Neural cell (in vitro differentiated cells): Measurements from ENCODE around the gene ST3GAL3. TPM values are rescaled to one million over a fixed set of nuclear protein-coding genes. Genes with fewer than 3 reads are reported as not detected.

Experiments
- H2AFZ ChIP-seq: fragments of 200-600, 300-800 bp; sonication (generic), shearing (Covaris generic); 2 replicates; pipeline ENCODE4 v1.6.0; 2014; ENCODE audit warnings: low read depth, mild to moderate bottlenecking, antibody characterized with exemption, low read length, moderate library complexity
- H3F3A ChIP-seq: fragments of 200-600 bp; shearing (Covaris generic); 2 replicates; pipeline ENCODE4 v1.6.1; 2016; ENCODE audit warnings: mild to moderate bottlenecking, moderate library complexity, mixed read lengths, antibody characterized with exemption, low read length; ENCODE audit not compliant: insufficient read depth, poor library complexity, severe bottlenecking
- H3K27ac ChIP-seq: fragments of 200-600, 300-800 bp; sonication (generic), shearing (Covaris generic); 2 replicates; pipeline ENCODE4 v1.5.1; 2014; ENCODE audit warnings: mild to moderate bottlenecking, low read length, moderate library complexity
- H3K27me3 ChIP-seq: fragments of 300-800, 200-600 bp; sonication (generic), shearing (Covaris generic); 2 replicates; pipeline ENCODE4 v1.6.0; 2014; ENCODE audit warnings: mild to moderate bottlenecking, low read depth, low read length, moderate library complexity; ENCODE audit not compliant: insufficient read depth
- H3K36me3 ChIP-seq: fragments of 300-800, 200-600 bp; sonication (generic), shearing (Covaris generic); 2 replicates; pipeline ENCODE4 v1.5.1; 2014; ENCODE audit warnings: mild to moderate bottlenecking, antibody characterized with exemption, low read length, moderate library complexity; ENCODE audit not compliant: insufficient read depth
- H3K4me2 ChIP-seq: fragments of 300-800, 200-600 bp; sonication (generic), shearing (Covaris generic); 2 replicates; pipeline ENCODE4 v1.6.0; 2014; ENCODE audit warnings: mild to moderate bottlenecking, low read length
- H3K4me3 ChIP-seq: fragments of 300-800, 200-600 bp; sonication (generic), shearing (Covaris generic); 2 replicates; pipeline ENCODE4 v1.5.1; 2014; ENCODE audit warnings: mild to moderate bottlenecking, low read length, moderate library complexity
- H3K79me2 ChIP-seq: fragments of 200-600 bp; shearing (Covaris generic); replicated peaks from 2 replicates; pipeline ENCODE4 v1.6.0; 2014; ENCODE audit warnings: mild to moderate bottlenecking, low read length, moderate library complexity; ENCODE audit not compliant: insufficient read depth
- H3K9ac ChIP-seq: fragments of 300-800, 200-600 bp; sonication (generic), shearing (Covaris generic); 2 replicates; pipeline ENCODE4 v1.6.1; 2016; ENCODE audit warnings: mild to moderate bottlenecking, low read length, mixed read lengths
- H3K9me2 ChIP-seq: fragments of 200-600 bp; shearing (Covaris generic); 2 replicates; pipeline ENCODE4 v1.6.1; 2016; ENCODE audit warnings: mild to moderate bottlenecking, low read length, mixed read lengths; ENCODE audit not compliant: insufficient read depth
- H3K9me3 ChIP-seq: fragments of 200-600, 300-800 bp; sonication (generic), shearing (Covaris generic); 2 replicates; pipeline ENCODE4 v1.6.1; 2016; ENCODE audit warnings: mild to moderate bottlenecking, mixed run types, low read length, moderate library complexity, mixed read lengths
- H4K20me1 ChIP-seq: fragments of 200-600 bp; shearing (Covaris generic); 2 replicates; pipeline ENCODE4 v1.6.1; 2016; ENCODE audit warnings: mild to moderate bottlenecking, mixed run types; ENCODE audit not compliant: insufficient read depth
- CTCF ChIP-seq: fragments of 450-650 bp; IDR thresholded peaks from 2 replicates; pipeline ENCODE4 v1.5.1; 2014; ENCODE audit warnings: antibody characterized with exemption, mild to moderate bottlenecking, moderate library complexity; ENCODE audit not compliant: poor library complexity, severe bottlenecking
- EP300 ChIP-seq: fragments of 450-650 bp; conservative IDR thresholded peaks from 2 replicates; pipeline ENCODE4 v1.6.1; 2014; ENCODE audit warnings: antibody characterized with exemption, mild to moderate bottlenecking, moderate library complexity; ENCODE audit not compliant: poor library complexity, severe bottlenecking
- EZH2 ChIP-seq: fragments of 200-600, 300-800 bp; shearing (Covaris generic), sonication (generic); IDR thresholded peaks from 2 replicates; pipeline ENCODE4 v1.6.1; 2014; ENCODE audit warnings: antibody characterized with exemption, low read length, borderline replicate concordance, mild to moderate bottlenecking; ENCODE audit not compliant: insufficient read depth, poor library complexity, severe bottlenecking
- MXI1 ChIP-seq: fragments of 450-650 bp; conservative IDR thresholded peaks from 2 replicates; pipeline ENCODE4 v1.6.1; 2014; ENCODE audit warnings: antibody characterized with exemption, mild to moderate bottlenecking; ENCODE audit not compliant: poor library complexity, severe bottlenecking
- POLR2AphosphoS5 ChIP-seq: IDR thresholded peaks from 2 replicates; pipeline ENCODE4 v1.6.1; 2012
- RAD21 ChIP-seq: fragments of 450-650 bp; conservative IDR thresholded peaks from 2 replicates; pipeline ENCODE4 v1.6.1; 2014; ENCODE audit warnings: antibody characterized with exemption, mild to moderate bottlenecking, moderate library complexity
- REST ChIP-seq: IDR thresholded peaks from 2 replicates; pipeline ENCODE4 v1.6.1; 2012; ENCODE audit warnings: borderline replicate concordance
- SMC3 ChIP-seq: fragments of 450-650 bp; conservative IDR thresholded peaks from 2 replicates; pipeline ENCODE4 v1.6.1; 2014; ENCODE audit warnings: antibody characterized with exemption, mild to moderate bottlenecking, moderate library complexity; ENCODE audit not compliant: poor library complexity
- TAF1 ChIP-seq: IDR thresholded peaks from 2 replicates; pipeline ENCODE4 v1.6.1; 2012; ENCODE audit warnings: low read depth
- polyA plus RNA-seq: library from polyadenylated mRNA; depleted of rRNA; stranded (reverse); fragments of >200 nt; gene quantifications from 2 replicates; pipeline ENCODE4 v1.2.3, GENCODE V29; 2014

Gene ST3GAL3
- polyA plus RNA-seq, 1 donor from 2014 or later: 36.8 TPM

GRCh38 chr1:43956234-43956633 is 248.9 kb downstream of the ST3GAL3 start:
- Histone ChIP-seq H3K36me3 (peaks cover 17% of the 10 kb centered on the region), H3K9ac (no peak overlapping the region)

GRCh38 chr1:43957407-43958040 is 250.2 kb downstream of the ST3GAL3 start:
- H3K4me2 ChIP-seq: no peak overlapping the region
- peaks cover 17% of the 10 kb centered on the region for H3K36me3 ChIP-seq
- H3K9me2 ChIP-seq: no peaks in the 10 kb centered on the region
- no peaks in the 10 kb centered on the region for H3F3A ChIP-seq
- no peaks in the 10 kb centered on the region for H3K27me3 ChIP-seq
- no peak overlapping the region for H3K4me3 ChIP-seq
- no peaks in the 10 kb centered on the region for H4K20me1 ChIP-seq
- H2AFZ ChIP-seq: no peak overlapping the region
- no peak overlapping the region for H3K9ac ChIP-seq
- no peak overlapping the region for H3K27ac ChIP-seq
- peaks cover 25% of the 10 kb centered on the region for H3K79me2 ChIP-seq
- no peaks in the 10 kb centered on the region for H3K9me3 ChIP-seq
- TF ChIP-seq POLR2AphosphoS5 (no peak), MXI1 (no peak), TAF1 (no peak), REST (no peak), CTCF (no peak), SMC3 (no peak)

More at GRCh38 chr1:43956234-43956633, 248.9 kb downstream of the ST3GAL3 start:
- Histone ChIP-seq H3K79me2 (peaks cover 30% of the 10 kb centered on the region), H3K9me3 (no peaks in the 10 kb centered on the region), H3K27me3 (no peaks in the 10 kb centered on the region), H4K20me1 (no peaks in the 10 kb centered on the region), H3K4me2 (no peak overlapping the region), H3F3A (no peaks in the 10 kb centered on the region), H3K4me3 (no peak overlapping the region), H2AFZ (no peak overlapping the region), H3K9me2 (no peaks in the 10 kb centered on the region), H3K27ac (no peak overlapping the region)
- TF ChIP-seq CTCF (no peak), EZH2 (no peak), RAD21 (no peak), TAF1 (no peak), EP300 (no peak), SMC3 (no peak), MXI1 (no peak), REST (no peak), POLR2AphosphoS5 (no peak)
